Measurements from ENCODE around the gene ARHGAP44.

GRCh38 chr17:12928736-12929135 lies 139.4 kb downstream of the ARHGAP44 start:
- TF ChIP-seq EZH2 (IDR thresholded peaks at IDR 0.05; ENCODE audit: low read depth, unreplicated experiment), result no peak
- peak; percentile 43 to 57; a peak in 3 of 4 replicates for TF ChIP-seq CTCF (conservative IDR thresholded peaks at IDR 0.05; ENCODE audit: low read depth in 2 of 2)
- TF ChIP-seq NANOG (IDR thresholded peaks at IDR 0.05; ENCODE audit: borderline replicate concordance), result no peak
- no peak for TF ChIP-seq EZH2phosphoT487 (IDR thresholded peaks at IDR 0.05; ENCODE audit: unreplicated experiment)

Measured in GM23338 (cell line).